WI38 (cell line): ENCODE measurements around the gene TESK2.
A peak's percentile ranks its signal among the peaks of the same experiment; 100 is the strongest.
"Not testable (repeated sequence)": the region's sequence is repeated elsewhere in the genome, so short reads cannot be mapped to it uniquely, and the experiment has no call there.

Source experiments
- H3K4me3 ChIP-seq: 2 replicates; pipeline ENCODE4 v1.5.1; 2011; ENCODE audit warnings: low read depth, mild to moderate bottlenecking, control low read depth, low read length
- TF ChIP-seq, protein P1 (sequence below): IDR thresholded peaks from 2 replicates; pipeline ENCODE4 v1.5.1; 2012; ENCODE audit warnings: low read depth, mild to moderate bottlenecking, control low read depth, low read length

The TESK2 gene

GRCh38 chr1:45491487-45492260, 711 bp upstream of the TESK2 start:
- peak overlapping the region; percentile 80 for H3K4me3 ChIP-seq
- TF ChIP-seq, protein P1, sequence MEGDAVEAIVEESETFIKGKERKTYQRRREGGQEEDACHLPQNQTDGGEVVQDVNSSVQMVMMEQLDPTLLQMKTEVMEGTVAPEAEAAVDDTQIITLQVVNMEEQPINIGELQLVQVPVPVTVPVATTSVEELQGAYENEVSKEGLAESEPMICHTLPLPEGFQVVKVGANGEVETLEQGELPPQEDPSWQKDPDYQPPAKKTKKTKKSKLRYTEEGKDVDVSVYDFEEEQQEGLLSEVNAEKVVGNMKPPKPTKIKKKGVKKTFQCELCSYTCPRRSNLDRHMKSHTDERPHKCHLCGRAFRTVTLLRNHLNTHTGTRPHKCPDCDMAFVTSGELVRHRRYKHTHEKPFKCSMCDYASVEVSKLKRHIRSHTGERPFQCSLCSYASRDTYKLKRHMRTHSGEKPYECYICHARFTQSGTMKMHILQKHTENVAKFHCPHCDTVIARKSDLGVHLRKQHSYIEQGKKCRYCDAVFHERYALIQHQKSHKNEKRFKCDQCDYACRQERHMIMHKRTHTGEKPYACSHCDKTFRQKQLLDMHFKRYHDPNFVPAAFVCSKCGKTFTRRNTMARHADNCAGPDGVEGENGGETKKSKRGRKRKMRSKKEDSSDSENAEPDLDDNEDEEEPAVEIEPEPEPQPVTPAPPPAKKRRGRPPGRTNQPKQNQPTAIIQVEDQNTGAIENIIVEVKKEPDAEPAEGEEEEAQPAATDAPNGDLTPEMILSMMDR: no peak

DNA sequence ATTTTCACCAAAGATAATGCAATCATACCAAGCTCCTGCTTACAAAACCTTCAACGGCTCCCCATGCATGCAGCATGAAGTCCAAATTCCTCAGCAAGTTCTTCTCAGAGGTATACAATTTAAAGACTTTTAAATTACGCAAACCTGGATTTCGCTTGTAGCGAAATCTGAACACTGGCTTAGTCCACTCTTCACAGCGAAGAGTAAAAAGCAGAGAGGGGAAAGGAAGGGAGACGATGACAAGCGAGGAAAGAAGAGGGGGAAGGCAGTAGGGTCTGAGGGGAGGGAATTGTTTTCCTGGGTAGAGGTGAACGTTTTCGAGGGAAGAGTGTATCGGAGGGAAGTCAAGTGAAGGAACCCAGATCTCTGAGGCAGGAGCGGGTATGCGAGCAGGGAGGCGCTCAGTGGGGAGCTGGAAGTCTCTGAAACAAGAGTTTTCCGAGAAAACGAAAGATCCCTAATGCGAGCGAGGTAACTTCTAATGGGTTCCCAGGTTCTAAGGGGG, 790 bp downstream of the TESK2 start:
- TF ChIP-seq, protein P1: no peak
- H3K4me3 ChIP-seq: peak overlapping the region; percentile 80

DNA sequence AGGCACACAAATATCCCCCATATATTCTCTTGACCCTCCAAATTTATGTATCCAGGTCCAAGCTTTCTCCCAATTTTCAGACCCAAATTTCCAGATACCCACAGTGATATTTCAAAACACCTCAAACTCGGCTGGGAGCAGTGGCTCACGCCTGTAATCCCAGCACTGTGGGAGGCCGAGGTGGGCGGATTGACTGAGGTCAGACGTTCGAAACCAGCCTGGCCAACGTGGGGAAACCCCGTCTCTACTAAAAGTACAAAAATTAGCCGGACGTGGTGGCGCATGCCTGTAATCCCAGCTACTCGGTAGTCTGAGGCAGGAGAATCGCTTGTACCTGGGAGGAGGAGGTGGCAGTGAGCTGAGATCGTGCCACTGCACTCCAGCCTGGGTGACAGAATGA, 1.6 kb downstream of the TESK2 start:
- not testable (repeated sequence) for H3K4me3 ChIP-seq

DNA sequence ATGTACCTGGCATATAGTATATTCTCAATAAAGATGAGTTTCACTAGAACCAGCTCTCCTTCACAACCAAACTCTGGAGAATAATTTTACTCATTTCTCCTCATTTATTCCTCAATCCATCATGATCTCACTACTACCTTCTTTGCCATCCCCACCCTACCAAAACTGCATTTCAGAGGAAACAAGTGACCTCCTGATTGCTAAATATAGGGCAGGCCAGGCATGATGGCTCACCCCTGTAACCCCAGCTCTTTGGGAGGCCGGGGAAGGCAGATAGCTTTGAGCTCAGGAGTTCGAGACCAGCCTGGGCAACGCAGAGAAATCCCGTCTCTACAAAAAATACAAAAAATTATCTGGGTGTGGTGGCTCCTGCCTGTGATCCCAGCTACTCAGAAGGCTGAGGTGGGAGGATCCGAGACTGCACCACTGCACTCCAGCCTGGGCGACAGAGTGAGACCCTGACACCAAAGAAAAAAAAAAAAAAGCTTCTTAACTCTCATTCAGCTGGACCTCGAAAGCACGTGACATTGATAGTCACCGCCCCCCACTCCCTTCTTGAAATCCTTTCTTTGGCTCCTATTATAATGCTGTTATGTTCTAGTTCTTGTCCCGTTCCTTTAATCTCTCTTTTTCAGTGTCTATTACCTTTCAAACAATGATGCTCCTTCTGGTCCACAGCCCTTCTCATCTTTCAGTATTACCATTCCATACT, 2.1 kb downstream of the TESK2 start:
- H3K4me3 ChIP-seq: no peak overlapping the region
- TF ChIP-seq, protein P1: no peak

DNA sequence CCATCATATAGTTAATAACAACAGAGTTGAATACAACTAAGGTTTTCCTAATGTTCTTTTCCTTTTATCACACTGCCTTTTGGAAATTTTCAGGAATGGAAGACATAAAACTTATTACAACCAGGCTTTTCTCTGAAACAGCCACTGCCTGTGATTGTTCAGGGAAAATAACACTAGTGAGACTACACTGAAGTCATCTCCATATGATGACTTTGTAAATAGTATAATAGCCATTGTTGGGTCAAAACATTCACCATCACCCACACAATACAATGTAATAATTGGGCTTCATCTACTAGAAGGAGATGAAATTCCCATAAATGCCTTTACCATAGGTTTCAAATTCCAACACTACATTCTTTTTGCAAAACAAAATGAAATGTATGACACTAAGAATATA, 5.0 kb downstream of the TESK2 start:
- no peak overlapping the region for H3K4me3 ChIP-seq
- TF ChIP-seq, protein P1: no peak

GRCh38 chr1:45479039-45479748, 11.8 kb downstream of the TESK2 start:
- TF ChIP-seq, protein P1: no peak
- H3K4me3 ChIP-seq: no peak overlapping the region

- TF ChIP-seq, protein P1: no peak
- no peak overlapping the region for H3K4me3 ChIP-seq
Observed at GRCh38 chr1:45478121-45478814, 12.7 kb downstream of the TESK2 start.
